Adrenal gland (tissue), 5 donors: ENCODE data around the gene ARL15.

Source experiments
- POLR2A ChIP-seq, 2 donors: fragments of 450-650 bp; IDR thresholded peaks; one replicate each; pipeline ENCODE4 v1.6.1; 2017; ENCODE audit warnings: antibody characterized with exemption in 2 of 2, mild to moderate bottlenecking in 2 of 2, moderate library complexity in 1 of 2
- TF ChIP-seq, protein P1 (sequence below), 6 experiments: fragments of 450-650 bp in 4 of 6; fragments of 200-600 bp in 2 of 6; sonication (generic) in 1 of 6; IDR thresholded peaks; 1 replicate in 5 of 6; 2 replicates in 1 of 6; pipeline versions ENCODE4 v1.5.1 to v1.8.0; 2016 to 2021; ENCODE audit warnings: antibody characterized with exemption in 6 of 6, mild to moderate bottlenecking in 2 of 6, moderate library complexity in 1 of 6
- donor health status: DM: no; HTN: no; CAD: no.

DNA sequence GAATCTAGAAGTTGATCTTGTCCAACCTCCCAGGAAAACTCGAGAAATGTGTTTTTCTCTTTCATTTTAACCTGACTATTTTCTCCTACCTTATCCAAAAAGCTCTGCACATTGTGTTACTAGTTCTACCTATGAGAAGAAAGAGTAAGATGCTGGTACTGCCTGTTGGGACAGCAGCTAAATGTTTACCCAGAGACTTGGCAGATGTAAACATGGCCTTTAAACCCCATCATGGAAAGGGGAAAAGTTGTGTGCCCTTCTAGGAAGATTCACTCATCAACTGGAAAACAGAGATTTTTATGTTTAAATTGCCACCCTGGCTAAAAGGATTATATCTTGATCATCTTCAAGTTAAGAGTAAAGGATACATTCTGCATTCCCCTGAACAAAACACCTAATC lies 3.5 kb downstream of the ARL15 start:
- TF ChIP-seq, protein P1, sequence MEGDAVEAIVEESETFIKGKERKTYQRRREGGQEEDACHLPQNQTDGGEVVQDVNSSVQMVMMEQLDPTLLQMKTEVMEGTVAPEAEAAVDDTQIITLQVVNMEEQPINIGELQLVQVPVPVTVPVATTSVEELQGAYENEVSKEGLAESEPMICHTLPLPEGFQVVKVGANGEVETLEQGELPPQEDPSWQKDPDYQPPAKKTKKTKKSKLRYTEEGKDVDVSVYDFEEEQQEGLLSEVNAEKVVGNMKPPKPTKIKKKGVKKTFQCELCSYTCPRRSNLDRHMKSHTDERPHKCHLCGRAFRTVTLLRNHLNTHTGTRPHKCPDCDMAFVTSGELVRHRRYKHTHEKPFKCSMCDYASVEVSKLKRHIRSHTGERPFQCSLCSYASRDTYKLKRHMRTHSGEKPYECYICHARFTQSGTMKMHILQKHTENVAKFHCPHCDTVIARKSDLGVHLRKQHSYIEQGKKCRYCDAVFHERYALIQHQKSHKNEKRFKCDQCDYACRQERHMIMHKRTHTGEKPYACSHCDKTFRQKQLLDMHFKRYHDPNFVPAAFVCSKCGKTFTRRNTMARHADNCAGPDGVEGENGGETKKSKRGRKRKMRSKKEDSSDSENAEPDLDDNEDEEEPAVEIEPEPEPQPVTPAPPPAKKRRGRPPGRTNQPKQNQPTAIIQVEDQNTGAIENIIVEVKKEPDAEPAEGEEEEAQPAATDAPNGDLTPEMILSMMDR (IDR thresholded peaks at IDR 0.05): no peak
- no peak for TF ChIP-seq POLR2A (IDR thresholded peaks at IDR 0.05)
